ENCODE data around the gene FOXC2.

The FOXC2 gene

DNA sequence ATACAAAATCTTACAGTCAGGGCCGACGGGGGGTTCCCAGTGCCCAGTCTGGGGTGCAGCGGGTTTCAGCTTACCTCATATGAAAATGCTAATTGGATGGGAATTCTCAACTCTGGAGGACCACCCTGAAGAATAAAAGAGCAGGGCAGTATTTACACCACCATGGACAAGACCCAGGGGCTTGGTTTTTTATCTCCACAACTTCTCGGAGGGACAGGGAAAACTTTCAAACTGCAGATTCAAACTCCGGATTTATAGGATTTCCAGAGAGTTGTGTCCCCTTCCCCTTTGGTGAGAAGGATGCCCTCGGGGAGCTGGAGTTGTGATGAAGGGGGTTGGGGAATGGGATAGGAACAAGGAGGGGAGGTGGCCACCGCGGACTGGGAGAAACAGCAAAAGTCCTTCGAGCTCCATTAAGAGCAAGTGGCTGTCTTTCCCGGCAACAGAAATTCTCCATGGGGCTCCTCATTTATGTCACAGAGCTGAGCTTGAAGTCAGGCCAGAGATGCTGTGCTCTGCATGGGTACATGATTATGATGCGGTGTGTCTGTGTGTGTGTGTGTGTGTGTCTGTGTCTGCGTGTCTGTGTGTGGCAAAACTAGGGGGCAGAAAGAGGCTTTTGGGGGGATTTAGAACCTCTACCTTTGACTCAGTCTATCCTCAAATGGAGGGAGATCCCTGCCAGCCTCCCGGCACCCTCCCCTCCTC is 27.4 kb downstream of the FOXC2 start:
- DNase-seq: no peak

DNA sequence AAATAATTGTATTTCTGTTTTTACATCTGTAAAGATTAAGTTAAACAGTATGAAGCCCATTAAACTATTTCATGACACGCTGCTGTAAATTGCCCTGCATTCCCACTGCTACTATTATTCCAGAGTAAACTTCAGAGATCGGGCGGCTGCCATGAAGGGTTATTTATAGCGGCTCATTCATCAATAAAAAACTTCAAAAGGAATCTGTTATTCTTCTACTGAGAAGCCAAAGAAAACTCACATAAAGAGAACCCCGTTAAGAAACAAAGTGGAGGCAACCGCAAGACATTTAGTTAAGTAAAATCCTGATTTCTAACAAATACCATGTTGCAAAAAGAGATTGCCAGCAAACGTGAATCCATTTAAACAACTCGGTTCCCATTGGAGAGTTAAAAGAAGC is 28.1 kb downstream of the FOXC2 start:
- no peak for DNase-seq

DNA sequence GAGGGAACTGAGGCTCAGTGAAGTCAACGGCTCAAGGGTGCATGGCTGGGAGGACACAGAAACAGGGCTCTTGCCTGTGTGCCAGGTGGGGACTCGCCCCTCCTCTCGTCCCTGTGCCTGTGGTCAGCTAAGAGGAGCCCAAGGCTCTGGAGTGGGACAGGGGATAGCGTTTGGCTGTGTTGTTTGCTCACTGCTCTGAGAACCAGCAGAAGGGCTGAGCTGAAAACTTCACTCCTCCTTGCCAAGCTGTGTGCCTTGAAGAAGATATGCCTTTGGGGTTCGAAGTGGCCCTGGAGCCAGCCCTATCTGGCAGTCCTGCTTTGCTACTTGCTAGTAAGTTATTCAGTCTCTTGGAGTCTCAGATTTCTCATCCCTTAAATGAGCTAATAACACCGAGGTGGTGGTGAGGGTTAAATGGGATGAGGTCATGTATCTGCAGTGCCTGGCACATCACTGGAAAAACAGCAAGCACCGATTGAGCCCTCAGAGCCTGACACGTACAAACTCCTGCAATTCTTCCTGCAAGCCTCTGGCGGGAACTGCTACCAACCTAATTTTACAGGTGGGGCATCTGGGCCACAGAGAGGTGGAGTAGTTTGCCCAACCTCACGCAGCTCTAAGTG is 29.5 kb downstream of the FOXC2 start:
- no peak for DNase-seq

DNA sequence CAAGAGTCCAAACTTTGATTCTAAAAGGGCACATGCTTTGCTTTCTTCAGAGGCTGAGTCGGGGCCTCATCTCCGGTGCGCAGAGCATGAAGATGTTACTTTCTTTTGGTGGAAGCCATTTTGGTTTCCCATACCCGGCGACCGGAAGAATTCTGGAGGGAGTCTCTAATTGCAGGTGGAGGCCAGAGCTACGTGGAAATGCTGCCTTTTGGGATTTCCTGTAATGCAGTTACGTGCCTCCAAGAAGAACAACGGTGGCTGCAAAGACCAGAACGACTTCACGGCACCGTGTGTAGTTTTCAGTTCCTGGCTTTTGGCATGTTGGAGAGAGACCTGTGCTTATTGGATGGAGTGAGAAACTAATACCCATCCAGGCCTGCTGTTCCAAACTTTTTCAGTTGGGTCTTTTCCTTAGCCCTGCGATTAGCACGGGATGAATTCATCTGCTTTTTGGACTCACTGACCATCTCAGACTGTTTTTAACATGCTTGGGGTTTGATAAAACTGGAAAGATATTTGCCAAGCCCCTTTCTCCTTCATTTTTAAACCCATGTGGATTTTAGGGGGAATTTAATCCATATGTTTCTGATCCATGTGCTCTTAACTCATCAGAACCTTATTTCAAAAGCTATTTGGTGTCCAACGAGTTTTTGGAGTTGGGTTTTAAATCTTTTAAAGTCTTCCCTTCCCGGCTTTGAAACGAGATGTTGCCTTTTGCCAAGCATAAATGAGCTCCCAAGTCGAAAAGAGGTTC is 30.7 kb downstream of the FOXC2 start:
- DNase-seq: no peak

DNA sequence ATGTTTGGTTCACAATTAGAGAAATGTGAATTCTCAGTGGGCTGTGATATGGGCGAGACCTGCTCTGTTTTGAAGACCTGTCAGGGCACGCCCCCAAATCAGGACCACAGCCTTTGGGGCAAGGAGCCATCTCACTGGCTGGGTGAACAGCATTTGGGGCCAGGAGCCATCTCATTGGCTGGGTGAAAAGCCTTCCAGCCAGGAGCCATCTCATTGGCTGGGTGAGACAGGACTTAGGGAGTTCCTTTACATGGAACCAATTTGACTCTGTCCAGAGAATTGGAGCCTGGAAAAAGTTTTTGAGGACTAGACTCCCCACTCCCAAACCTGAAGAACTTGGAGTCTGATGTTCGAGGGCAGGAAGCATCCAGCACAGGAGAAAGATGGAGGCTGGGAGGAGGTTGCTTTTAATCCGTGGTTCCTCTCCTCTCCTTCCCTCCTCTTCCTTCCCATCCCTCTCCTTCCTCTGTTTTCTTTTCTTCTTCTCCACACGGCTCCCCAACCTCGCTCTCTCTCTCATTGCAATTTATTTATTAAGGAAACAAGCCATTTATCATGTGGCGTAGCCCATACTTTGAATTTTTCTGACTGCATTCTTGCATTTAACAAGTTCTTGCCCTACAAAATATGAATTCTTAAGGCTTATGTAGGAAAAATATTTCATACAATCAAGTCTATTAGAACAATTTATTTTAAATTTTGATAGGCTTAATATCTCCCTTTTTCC is 31.4 kb downstream of the FOXC2 start:
- no peak for DNase-seq

DNA sequence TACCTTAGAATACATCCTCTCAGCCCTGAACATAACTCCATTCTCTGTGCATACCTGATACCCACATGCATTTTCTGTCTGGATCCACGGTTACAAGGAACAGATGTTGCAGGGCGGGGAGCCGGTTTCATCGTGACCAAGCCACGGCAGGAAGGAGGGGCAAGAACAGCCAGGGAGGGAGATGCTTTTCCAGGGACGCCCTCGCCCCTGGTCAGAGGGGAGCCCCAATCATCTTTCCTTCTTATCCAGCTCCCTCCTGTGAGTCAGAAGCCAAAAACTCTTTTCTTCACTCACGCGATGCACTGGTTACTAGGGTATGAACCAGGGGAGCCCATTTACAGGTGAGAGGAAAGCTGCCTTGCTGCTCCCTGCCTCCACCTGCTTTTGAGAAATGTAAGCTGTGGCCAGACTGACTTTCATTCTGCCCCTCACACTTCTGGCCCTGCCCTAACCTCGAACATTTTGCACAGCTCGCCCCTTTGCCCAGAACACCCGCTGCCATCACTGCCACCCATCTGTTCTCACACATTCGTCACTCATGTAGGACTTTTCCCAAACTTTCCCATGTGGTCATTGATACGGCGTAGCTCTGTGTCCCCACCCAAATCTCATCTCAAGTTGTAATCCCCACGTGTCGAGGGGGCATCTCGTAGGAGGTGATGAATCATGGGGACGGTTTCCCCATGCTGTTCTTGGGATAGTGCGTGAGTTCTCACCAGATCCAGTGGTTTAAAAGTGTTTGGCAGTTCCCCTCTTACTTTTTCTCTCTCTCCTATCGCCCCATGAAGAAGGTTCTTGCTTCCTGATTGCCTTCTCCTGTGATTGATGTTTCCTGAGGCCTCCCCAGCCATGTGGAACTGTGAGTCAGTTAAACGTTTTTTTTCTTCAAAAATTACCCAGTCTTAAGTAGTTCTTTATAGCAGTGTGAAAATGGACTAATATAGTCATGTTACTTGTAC is 32.3 kb downstream of the FOXC2 start:
- no peak for DNase-seq

DNA sequence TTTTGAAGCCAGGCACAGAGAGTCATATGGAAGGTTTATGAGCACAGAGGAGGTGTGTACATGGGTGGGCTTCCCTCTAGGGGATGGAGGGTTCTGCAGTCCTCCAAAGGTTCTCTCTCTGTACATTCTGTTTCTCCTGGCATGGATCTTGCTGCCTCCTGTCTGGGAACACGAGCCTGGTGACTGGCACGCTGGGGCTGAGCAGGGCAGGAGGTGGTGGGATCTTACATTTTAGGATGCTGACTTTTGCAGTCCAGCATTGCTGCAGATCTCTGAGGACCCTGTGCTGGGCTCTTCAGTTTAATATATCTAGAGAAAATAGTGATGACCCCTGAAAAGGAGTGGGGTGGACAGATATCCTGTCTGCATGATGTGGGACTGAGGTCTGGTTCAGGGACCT is 34.7 kb downstream of the FOXC2 start:
- no peak for DNase-seq

DNA sequence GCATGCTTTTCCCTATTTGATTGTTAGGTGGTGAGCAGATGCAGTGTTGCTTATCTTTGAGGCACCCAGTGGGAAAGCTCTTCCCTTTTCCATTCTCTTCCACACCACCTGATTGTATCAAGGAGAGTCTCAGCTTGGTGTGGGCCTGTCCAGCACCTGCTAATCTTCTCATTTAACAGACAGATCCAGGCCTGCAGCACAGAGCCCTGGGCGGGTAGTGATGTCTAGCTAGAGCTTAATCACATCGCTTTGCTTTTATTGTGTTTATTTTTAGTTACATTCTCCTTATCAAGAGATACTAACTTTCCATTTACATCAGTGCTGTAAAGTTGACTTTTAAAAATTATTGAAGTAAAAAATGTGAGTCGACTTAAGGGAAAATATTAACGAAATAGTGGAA is 35.9 kb downstream of the FOXC2 start:
- DNase-seq: no peak

DNA sequence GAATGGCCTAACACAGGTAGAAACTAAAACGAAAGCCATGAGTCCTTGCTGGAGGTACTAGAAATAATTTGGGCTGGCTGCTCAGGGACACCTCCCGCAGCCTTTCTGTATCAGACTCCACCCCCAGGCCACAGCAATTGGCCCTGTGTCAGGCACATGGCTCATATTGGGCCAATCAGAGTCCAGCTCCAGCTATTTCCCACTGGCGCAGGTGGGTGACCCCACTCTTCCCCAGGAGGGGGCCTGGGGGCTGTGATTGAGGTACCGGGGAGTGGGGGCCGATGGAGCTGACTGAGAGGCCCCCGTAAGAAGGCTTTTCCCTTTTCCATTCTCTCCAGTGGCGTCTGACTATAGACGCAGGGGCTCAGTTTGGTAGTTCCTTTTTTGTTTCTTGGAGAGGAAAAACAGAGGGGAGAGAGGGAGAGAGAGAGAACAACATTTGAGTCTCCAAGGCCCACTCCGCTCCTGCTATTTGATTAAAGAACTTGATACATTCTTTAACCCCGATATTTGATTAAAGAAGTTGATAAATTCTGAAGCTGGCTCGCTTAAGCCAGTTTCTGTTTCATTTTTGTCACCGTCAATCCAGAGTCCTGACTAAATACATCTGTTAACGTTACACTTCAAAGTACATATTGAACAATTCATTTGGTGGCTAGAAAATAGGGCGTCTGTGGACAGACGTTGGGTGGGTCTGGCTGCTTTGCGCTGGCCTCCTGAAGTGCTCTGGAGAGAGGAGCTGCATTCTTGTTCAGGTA is 38.0 kb downstream of the FOXC2 start:
- DNase-seq: no peak

DNA sequence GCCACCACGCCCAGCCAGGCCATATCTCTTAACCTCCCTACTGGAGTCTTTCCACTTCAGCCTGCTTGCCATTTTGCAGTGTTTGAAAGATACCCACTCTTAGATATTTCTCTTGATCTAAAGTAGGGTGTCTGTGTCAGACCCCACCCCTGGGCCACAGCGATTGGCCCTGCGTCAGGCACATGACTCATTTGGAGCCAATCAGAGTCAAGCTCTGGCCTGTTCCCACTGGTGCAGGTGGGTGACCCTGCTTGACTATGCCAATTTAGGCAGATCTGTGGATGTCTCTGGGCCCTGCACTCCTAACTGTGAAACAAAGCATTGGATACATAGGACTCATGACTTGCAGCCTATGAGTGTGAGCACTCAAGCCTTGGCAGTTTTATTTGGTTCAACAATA is 39.3 kb downstream of the FOXC2 start:
- no peak for DNase-seq

DNA sequence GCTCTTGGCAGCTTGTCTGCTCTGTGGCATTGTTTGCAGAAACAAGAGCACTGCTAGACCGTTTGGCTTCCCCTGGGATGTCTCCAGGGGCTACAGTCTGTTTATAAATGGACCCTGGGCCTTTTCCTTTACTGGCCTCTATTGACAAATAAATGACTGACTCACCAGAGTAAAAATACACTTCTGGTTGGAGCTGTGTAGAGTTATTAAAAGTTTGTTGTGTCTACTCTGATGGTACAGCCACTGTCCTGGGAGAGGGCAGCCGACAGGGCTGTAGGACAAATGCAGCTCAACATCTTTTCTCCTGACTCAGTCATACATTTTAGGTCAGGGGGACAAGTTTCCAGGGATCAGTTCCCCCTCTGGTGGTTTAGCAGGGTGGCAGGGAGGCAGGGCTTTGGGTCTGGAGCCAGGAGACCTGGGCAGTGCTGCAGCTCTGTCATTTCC is 41.7 kb downstream of the FOXC2 start:
- no peak for DNase-seq

DNA sequence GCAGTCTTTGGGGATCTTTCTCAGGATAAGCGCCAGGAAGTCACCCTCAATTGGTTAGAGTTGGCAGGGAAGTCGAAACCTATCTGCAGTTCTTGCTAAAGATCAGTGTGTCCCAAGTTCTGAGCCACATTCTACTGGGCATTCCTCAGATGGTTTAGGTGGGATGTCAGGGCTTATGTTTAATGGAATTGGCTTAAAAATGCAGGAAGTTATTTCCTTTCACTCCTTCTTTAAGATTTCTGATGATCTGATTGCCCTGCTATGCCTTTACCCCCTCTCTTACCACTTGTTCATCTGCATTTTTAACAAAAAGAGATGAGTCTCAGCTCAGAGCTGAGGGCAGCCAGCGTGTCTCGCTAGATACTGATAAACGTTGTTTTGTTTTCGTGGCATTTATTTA is 42.5 kb downstream of the FOXC2 start:
- DNase-seq: no peak

DNA sequence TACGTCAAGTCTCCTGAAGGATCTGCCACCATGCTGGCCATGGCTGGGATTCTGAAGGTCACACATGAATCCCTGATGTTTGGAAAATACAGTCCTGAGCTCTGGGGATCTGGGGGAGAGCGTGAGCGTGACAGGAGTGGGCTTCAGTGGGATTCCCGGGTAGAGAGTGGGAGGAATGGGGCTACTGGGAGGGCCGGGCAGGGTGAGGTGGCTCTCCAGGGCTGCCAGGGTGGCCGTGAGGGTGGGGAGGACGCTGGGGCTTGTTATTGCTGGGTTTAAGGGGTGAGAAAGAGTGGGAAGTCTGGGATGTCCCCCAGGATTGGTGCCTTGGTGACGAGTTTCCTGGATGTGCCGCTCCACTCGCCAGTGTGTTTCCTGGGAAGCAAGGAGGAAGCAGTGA is 43.0 kb downstream of the FOXC2 start:
- DNase-seq: no peak

DNA sequence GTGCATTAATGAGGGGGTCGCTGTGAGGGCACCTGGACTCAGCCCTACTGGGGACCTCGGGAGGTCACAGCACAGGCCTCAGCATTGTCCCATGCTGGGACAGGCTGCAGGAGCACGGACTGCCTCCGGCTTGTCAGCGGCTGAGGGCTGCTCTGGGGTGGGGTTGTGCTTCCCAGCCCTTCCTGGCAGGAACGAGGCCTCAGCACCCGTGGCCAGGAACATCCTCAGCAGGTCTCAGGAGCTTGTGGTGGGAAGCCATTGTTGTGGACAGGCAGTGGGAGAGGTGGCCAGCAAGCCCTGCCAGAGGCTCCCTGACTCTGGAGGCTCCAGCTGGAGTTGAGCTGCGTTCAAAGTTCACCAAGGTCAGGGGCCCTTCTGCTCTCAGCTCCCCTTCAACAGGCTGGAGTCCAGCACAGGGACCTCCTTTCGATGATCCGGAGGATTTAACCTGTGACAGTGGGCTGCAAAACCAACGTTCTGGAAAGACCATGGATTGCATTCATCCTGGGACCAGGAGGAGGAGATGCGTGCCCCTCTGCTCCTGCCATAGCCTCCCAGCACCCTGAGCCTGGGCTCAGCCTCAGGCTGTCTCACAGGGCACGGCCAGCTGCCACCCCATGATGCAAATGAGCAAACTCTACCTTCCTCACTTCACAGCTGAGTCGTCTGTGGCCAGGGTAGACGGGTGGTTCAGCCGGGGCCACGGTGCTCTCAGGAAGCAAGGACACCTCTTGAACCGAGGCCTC is 44.3 kb downstream of the FOXC2 start:
- DNase-seq: no peak

DNA sequence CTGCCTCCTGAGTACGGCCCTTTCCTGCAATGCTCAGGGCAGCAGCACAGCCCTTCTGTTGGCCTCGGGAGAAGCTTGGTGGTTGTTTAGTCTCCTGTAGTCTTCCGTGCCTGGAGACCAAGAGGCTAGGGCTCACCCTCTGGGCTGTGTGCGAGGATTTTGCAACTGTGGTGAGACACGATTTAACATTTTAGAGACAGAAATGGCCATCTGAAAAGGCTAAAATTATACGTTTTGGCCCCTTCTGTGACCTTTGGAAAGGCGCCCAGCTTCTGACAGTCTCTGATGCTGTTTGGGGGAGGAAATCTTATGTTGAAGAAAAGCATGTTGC is 44.9 kb downstream of the FOXC2 start:
- DNase-seq: no peak

DNA sequence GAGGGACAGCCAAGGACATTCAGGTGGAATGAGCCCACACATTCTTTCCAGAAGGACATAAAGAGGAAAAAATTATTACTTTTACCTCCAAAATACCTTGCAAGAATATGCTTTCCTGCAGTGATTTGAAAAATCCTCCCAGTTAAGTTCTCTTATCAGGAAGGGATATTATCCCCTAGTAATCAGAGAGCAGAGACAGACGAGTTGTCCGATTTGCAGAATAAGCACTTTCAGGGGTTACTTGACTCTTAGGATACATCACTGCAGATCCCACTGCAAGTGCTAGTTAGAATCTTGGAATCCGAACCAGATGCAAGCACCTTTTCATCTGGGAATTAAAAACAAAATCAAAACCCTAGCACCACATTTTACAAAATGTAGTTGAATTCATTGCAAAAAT is 45.3 kb downstream of the FOXC2 start:
- DNase-seq: no peak

DNA sequence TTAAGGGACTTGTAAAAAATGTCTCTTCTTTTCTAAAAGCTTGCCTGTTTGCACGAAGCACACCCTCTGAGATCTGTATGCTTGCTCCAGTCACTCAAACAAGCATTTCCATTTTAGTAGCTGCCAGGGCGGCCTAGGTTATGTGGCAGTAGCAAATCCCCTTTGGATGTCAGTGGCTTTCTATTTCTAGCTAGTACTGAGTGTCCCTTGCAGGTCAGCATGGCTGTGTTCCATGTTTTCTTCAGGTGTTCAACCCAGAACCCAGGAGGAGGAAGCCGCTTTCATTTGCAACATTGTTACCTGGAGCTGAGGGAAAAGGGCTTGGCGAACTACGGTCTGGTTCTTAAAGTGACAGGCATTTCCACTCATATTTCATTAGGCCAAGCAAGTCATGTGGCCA is 48.1 kb downstream of the FOXC2 start:
- DNase-seq: no peak

DNA sequence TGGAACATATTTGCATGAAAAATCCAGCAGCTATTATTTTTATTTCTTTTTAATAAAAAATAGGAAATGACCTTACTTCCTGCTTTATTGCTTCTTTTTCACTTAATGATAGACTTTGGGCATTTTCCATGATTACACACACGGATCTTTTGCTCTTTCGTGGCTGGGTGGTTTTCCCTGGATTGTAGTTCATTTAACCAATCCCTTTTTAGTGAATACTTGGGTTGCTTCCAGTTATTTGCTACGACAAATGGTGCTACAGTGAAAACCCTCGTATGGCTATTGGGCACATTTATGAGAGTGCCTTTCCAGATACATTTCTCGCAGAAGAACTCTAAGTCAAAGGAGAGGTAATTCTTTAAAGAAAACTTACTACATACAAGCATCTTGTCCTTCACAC is 50.3 kb downstream of the FOXC2 start:
- no peak for DNase-seq

DNA sequence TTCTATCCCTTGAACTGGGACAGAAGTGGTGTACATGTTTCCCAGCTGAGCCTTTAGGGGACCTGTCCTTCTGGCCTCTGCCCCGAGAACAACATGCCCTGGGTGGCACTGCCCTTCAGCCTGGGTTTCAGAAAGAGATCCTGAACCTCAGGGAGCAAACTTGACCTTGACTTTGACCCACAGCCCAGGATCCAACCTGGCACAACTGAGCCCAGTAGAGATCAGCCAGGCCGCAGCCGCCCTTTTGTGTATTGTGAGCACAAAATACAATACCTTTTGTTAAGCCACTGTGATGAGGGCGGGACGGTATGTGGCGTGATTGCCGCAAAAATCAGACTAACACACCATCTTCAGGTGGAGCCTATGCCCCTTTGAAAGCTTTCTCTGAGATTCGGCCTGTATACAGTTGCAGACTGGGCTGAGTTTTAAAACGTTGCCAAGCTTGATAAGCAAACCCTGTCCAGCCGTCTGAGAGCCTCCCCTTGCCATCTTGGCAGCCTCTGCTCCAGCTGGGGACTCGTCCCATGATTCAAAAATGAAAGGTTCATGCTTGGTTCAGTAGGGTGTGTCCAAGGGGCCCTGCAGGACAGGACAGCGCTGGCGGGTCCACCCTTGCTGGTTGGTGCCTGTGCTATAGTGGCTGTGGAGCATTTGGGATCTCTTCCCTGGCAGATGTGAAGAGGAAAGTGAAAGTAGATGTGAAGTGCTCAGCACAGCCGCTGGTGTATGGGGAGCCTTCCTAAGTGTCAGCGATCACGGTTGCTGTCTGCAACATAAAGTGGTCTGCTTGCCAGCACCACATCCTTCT is 52.0 kb downstream of the FOXC2 start:
- DNase-seq: no peak
